ENCODE results near the gene MKKS.
"Not testable (repeated sequence)": the region's sequence is repeated elsewhere in the genome, so short reads cannot be mapped to it uniquely, and the experiment has no call there.

The MKKS gene

GRCh38 chr20:10411673-10412072, 22.3 kb downstream of the MKKS start:
- no peak for DNase-seq

GRCh38 chr20:10408108-10408813, 25.8 kb downstream of the MKKS start:
- no peak for DNase-seq

GRCh38 chr20:10404959-10405530, 29.0 kb downstream of the MKKS start:
- DNase-seq = no peak

GRCh38 chr20:10404023-10404628, 29.9 kb downstream of the MKKS start:
- DNase-seq = no peak

GRCh38 chr20:10402938-10403608, 30.9 kb downstream of the MKKS start:
- no peak for DNase-seq

GRCh38 chr20:10398834-10399369, 35.1 kb downstream of the MKKS start:
- no peak for DNase-seq

- not testable (repeated sequence) for DNase-seq
Observed at GRCh38 chr20:10394752-10395151, 39.3 kb downstream of the MKKS start.

- no peak for DNase-seq
Observed at GRCh38 chr20:10390709-10391108, 43.3 kb downstream of the MKKS start.

GRCh38 chr20:10388597-10388996, 45.4 kb downstream of the MKKS start:
- DNase-seq = no peak

- no peak for DNase-seq
Observed at GRCh38 chr20:10387686-10388085, 46.3 kb downstream of the MKKS start.

- no peak for DNase-seq
Observed at GRCh38 chr20:10385850-10386544, 48.0 kb downstream of the MKKS start.

- DNase-seq = no peak
Observed at GRCh38 chr20:10381477-10381876, 52.5 kb downstream of the MKKS start.

- DNase-seq = no peak
Observed at GRCh38 chr20:10379761-10380160, 54.3 kb downstream of the MKKS start.

GRCh38 chr20:10376270-10377075, 57.5 kb downstream of the MKKS start:
- DNase-seq = no peak

- DNase-seq = no peak
Observed at GRCh38 chr20:10375191-10375590, 58.8 kb downstream of the MKKS start.

- DNase-seq = no peak
Observed at GRCh38 chr20:10374036-10374435, 60.0 kb downstream of the MKKS start.

GRCh38 chr20:10371467-10371866, 62.6 kb downstream of the MKKS start:
- no peak for DNase-seq

GRCh38 chr20:10370091-10370887, 63.7 kb downstream of the MKKS start:
- no peak for DNase-seq

- no peak for DNase-seq
Observed at GRCh38 chr20:10369723-10370090, 64.3 kb downstream of the MKKS start.

- DNase-seq = no peak
Observed at GRCh38 chr20:10368702-10369041, 65.3 kb downstream of the MKKS start.

GRCh38 chr20:10367943-10368701, 65.9 kb downstream of the MKKS start:
- no peak for DNase-seq

Data from activated naive CD4-positive, alpha-beta T cell treated with anti-CD3 and anti-CD28 coated beads, Interleukin-2, amount 50 U/mL, for 16 hours (primary cell).